HEK293T (cell line): Measurements from ENCODE around the gene CD79A.

ENCODE experiments used
- ARNT ChIP-seq: fragments of 450-650 bp; IDR thresholded peaks from 2 replicates; pipeline ENCODE4 v1.6.1; 2017; ENCODE audit warnings: mild to moderate bottlenecking
- BHLHE40 ChIP-seq: fragments of 450-650 bp; IDR thresholded peaks from 2 replicates; pipeline ENCODE4 v1.6.1; 2016; ENCODE audit warnings: mild to moderate bottlenecking, moderate library complexity, borderline replicate concordance
- CTBP1 ChIP-seq: fragments of 450-650 bp; IDR thresholded peaks from 2 replicates; pipeline ENCODE4 v1.6.1; 2016; ENCODE audit warnings: borderline replicate concordance
- ELF4 ChIP-seq: fragments of 450-650 bp; IDR thresholded peaks from 2 replicates; pipeline ENCODE4 v1.6.1; 2017; ENCODE audit warnings: antibody characterized with exemption
- FOXA1 ChIP-seq: fragments of 450-650 bp; IDR thresholded peaks from 2 replicates; pipeline ENCODE4 v1.6.1; 2016; ENCODE audit warnings: mild to moderate bottlenecking
- FOXK2 ChIP-seq: fragments of 450-650 bp; IDR thresholded peaks from 2 replicates; pipeline ENCODE4 v1.6.1; 2016; ENCODE audit warnings: mild to moderate bottlenecking
- FOXM1 ChIP-seq: fragments of 450-650 bp; IDR thresholded peaks from 2 replicates; pipeline ENCODE4 v1.6.1; 2017; ENCODE audit warnings: mild to moderate bottlenecking, borderline replicate concordance
- HDGF ChIP-seq: fragments of 450-650 bp; IDR thresholded peaks from 2 replicates; pipeline ENCODE4 v1.6.1; 2017; ENCODE audit warnings: antibody characterized with exemption, borderline replicate concordance
- LEF1 ChIP-seq: fragments of 450-650 bp; IDR thresholded peaks from 2 replicates; pipeline ENCODE4 v1.6.1; 2017; ENCODE audit warnings: mild to moderate bottlenecking, borderline replicate concordance
- NFRKB ChIP-seq: fragments of 450-650 bp; IDR thresholded peaks from 2 replicates; pipeline ENCODE4 v1.6.1; 2016; ENCODE audit warnings: mild to moderate bottlenecking, moderate library complexity
- SP1 ChIP-seq: fragments of 450-650 bp; IDR thresholded peaks from 2 replicates; pipeline ENCODE4 v1.6.1; 2017
- SUZ12 ChIP-seq: fragments of 450-650 bp; IDR thresholded peaks from 2 replicates; pipeline ENCODE4 v1.6.1; 2016; ENCODE audit warnings: mild to moderate bottlenecking
- ZNF384 ChIP-seq: fragments of 450-650 bp; IDR thresholded peaks from 2 replicates; pipeline ENCODE4 v1.6.1; 2016
- TF ChIP-seq, protein P1 (sequence below): fragments of 450-650 bp; IDR thresholded peaks from 2 replicates; pipeline ENCODE4 v1.6.1; 2016

DNA sequence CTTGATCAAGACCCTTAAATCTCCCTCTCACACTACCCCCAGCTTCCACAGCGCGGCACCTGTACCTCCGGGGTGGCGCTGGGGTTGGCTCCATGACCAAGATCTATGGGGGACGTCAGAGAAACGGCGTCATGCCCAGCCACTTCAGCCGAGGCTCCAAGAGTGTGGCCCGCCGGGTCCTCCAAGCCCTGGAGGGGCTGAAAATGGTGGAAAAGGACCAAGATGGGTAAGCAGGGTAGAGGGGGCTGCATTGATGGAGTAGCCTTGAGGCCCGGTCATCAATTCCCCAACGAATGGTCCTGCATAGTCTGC is 8.1 kb upstream of the CD79A start:
- TF ChIP-seq ELF4 = no peak
- no peak for TF ChIP-seq LEF1
- no peak for TF ChIP-seq SP1
- TF ChIP-seq ZNF384 = no peak
- TF ChIP-seq BHLHE40 = no peak
- TF ChIP-seq CTBP1 = no peak
- no peak for TF ChIP-seq HDGF
- TF ChIP-seq SUZ12 = no peak
- no peak for TF ChIP-seq FOXM1
- no peak for TF ChIP-seq FOXK2
- TF ChIP-seq NFRKB = no peak
- no peak for TF ChIP-seq ARNT
- no peak for TF ChIP-seq FOXA1
- TF ChIP-seq, protein P1, sequence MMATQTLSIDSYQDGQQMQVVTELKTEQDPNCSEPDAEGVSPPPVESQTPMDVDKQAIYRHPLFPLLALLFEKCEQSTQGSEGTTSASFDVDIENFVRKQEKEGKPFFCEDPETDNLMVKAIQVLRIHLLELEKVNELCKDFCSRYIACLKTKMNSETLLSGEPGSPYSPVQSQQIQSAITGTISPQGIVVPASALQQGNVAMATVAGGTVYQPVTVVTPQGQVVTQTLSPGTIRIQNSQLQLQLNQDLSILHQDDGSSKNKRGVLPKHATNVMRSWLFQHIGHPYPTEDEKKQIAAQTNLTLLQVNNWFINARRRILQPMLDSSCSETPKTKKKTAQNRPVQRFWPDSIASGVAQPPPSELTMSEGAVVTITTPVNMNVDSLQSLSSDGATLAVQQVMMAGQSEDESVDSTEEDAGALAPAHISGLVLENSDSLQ = no peak
